GM19455 (cell line): ENCODE results near the gene HEPACAM.

Experiments used
- ATAC-seq: cut with Tn5 transposase; IDR thresholded peaks from one replicate; pipeline ENCODE4 v1.9.1; 2021; ENCODE audit not compliant: unreplicated experiment

The HEPACAM gene

DNA sequence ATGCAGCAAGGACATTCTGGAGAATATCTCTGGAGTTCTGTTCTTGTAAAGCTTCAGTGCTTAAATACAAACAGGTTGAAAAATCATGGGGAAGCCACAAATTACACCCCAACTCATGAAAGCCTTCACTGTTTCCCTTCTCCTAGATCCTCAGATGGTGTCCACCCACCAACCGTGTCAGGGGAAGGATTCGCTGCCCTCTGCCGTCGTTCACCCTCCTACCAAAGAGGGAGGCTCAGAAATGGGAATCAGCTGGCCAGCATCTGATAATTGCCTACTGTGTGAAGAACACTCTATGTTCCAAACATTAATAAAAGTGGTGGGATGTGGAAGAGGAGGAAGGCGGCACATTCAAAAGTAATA, 7.4 kb upstream of the HEPACAM start:
- no peak for ATAC-seq

DNA sequence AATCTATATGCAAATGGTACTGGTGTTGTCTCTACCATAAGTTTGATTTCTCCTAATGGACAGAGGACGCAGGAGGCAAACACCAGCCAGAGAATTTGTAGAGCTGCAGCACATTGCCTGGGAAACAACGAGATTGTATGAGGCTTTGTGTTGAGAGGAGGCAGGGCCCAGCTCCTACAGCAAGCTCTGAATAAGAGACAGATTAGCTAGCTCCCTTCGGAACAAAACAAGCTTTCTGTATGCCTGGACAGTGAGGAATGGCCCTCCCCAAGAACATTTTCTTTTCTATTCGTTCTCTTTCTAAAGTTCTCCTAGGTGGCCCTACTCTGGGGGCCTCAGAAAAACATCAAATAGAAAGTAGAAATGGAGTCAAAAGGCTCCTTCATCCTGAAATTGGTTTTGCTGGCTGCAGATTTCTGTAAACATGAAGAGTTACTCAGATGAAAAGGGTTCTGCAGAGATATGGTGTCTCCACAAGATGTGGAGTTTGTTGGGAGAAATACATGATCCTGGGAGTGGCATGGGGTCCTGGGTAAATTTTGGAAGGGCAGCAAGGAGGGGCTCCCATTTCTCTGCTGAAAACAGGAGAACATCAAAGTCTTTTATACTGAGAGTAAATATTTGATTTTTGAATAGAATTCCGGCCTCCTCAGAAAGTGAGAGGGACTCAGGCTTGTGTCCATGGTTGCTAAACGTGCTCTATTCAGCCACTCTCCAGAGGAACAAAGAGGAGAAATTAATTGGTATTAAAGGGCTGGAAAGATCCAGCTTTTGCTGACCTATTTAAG, 6.8 kb upstream of the HEPACAM start:
- ATAC-seq = no peak

DNA sequence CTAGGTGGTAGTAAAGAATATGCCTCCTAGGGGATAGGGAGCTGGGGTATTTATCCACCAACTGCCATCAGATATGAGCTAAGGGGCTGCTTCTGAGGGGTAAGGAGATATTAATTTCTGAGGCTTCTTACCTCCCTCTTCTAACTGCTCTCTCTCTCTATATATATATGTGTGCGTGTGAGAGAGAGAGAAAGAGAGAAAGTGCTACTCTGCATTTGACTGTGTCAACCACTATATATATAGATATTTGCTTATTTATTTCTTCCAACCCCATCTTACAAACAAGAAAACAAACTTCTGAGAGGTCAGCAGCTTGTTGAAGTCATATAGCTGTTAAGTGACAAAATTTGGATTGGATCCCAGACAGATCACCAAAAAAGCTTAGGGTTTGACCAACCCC, 5.9 kb upstream of the HEPACAM start:
- no peak for ATAC-seq

DNA sequence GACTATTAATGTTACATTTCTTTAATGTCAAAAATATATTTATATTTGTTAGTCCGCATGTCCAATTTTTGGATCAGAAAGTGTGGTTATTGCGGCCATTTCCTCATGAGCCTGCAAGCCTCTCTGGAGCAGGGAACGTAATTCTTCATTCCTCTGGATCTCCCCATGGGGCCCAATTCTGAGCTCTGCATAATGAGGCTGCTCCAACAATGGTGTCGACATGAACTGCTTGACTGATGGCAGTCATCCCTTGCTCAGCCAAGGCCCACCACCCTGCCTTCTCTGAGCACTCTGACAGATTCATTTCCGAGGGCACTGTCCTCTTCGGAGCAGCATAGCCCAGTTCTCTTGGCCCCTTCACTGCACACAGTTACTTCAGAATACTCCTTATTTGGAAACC, 3.1 kb upstream of the HEPACAM start:
- no peak for ATAC-seq

DNA sequence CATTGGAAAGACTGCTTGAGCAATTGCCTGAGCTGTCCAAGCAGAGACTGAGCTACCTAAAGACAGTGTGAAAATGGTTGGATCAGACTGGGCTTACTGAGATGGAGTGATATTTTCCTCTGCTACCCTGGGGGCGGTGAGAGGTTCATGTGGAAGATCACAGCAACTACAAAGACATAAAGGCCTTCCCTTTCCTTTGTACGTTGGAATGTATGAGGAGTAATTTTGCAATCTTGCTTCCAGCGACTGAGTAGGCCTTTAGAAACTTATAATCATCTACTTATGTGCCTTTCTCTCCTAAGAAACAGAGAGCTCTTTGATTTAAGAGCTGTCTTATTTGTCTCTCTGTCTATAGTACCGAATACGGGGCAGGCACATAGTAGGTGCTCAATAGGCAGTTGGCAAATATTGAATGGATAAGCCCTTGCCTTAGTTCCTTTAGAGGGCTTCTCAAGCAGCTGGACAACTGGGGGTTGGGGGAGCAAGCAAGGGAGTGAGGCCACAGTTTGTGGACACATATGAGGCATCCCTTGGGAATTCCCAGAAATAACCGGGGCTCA, 2.4 kb upstream of the HEPACAM start:
- ATAC-seq = no peak

DNA sequence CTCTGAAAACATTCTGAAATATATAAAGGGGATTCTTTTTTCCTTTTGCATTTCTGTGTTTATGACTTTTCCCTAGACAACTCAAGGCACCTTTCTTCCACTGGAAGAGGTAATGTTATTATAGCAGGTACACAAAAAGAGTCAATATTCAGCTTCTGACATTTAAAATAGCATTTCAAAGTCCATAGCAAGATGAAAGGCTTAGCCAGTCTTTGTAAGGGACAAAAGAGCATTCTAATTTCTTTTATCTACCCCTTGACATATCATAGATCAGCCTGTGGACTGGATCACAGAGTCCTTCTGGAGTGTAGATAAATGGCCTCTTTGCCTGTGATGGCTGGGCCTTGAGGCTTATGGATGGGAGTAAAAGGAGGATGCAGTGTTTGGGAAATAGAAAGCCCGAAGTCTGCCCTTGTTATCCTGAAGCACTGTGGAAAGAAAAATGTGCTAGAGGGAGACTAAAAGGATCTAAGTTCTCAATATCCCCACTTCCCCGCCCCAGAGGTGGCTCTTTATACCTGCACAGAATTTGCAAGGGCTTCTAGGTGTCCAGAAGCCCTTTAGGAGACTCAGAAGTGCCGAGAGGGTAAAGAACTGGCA, 1.6 kb upstream of the HEPACAM start:
- no peak for ATAC-seq

DNA sequence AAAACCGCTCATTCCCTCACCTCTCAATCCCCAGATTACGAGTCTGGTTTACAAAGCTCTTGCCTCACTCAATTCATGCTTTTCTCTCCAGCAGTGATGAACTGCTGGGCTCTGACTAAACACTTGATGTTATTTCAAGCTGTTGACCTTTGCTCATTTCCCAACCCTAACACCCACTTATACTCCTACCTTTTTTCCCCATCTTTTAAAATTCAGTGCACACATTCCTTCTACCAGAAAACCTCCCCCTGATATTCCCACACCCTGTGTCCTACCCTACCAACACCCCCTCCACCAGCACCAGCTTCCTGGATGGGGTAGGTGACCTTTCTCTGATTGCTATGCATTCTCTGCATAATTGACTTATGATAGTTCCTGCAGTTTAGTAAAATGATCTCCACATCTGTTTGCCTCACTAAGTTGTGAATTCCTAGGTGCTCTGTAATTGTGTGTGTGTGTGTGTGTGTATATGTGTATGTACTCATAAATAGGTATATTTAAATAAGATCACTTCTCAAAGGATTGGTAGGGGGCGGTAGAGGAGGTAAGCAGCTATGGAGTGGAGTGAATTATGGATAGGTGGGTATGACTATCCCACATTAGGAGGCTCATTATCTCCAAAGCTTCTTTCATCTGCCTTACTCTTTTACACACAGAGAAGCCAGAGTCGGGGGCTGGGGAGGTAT, 842 bp downstream of the HEPACAM start:
- no peak for ATAC-seq

DNA sequence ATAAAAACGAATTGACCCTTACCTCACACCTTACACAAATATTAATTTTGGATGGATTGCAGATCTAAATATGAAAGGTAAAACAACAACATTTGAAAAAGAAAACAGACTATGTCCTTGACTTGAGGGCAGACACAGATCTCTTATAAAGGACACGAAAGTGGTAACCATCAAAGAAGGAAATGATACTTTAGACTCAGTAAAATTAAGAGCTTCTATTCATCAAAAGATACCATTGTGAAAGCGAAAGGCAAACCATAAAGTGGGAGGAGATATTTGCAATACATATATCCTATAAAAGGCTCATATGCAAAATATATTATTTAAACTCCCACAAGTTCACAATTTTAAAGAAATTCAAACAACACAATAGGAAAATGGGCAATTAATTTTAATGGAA, 5.0 kb downstream of the HEPACAM start:
- peak; percentile 94 for ATAC-seq

DNA sequence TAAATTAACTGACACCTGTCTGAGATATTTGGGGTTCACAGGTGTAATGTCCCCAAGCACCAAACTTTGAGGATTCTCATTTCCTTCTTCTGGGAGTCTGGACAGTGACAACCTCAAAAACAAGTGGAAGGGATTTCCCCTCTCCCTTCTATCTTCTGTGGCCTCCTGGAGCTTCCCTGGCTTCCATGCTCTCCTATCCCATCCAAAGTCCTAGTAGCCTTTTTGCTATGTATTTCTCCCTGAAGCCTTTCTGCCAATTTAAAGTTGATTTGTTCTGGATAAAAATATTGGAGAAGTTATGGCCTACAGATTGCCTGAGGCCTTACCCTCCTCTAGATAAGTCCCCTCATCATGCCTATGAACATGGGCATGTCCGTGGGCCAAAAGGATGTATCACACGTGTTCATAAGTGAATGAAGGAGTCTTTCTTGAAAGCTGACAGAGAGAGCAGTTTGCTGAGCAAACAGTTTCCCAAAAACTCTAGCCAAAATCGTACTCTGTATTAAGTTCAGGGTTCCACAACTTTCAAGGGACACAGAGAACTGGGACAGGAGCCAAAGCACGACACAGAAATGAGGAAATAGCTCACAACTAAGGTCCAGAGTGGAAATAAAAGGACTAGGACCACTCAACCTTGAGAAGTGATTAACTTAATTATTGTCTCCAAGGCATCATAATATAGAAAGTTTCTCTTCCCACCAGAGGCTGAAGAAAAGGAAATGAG, 6.7 kb downstream of the HEPACAM start:
- ATAC-seq = no peak

DNA sequence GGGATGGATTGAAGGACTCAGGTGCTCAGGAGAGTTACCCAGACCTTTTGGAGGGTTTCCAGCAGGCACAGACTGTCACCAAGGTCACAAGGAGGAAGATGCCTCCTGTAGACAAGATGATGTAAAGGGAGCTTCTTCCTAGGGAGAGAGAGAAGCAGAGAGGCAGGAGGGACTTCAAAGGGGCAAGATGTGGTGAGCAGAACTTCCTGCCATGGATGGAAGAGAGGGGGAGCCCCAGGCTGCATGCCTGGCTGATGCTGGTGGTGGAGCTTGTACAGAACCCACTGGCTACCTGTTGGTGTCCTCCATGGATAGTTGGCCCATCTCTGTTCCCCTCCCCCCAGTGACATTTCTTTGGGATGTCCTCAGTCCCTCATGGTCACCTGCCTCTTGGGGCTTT, 12.6 kb downstream of the HEPACAM start:
- ATAC-seq = no peak

DNA sequence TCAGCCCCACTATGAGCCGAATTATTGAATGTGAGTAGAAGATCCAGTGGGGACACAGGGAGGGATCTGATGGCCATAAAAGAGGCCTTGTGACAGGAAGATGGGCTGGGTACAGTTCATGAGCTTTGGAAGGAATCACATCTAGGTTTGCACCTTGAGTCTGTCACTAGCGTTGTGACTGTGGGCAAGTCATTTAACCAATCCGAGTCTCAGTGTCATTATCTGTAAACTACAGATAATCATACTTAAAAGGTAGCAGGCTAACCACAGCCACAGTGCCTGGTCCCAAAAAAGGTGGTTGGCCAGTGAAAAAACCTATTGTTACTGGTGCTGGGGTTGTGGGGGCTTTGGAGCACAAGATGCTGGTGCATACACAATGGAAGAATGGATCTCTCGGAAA, 13.0 kb downstream of the HEPACAM start:
- ATAC-seq = no peak

DNA sequence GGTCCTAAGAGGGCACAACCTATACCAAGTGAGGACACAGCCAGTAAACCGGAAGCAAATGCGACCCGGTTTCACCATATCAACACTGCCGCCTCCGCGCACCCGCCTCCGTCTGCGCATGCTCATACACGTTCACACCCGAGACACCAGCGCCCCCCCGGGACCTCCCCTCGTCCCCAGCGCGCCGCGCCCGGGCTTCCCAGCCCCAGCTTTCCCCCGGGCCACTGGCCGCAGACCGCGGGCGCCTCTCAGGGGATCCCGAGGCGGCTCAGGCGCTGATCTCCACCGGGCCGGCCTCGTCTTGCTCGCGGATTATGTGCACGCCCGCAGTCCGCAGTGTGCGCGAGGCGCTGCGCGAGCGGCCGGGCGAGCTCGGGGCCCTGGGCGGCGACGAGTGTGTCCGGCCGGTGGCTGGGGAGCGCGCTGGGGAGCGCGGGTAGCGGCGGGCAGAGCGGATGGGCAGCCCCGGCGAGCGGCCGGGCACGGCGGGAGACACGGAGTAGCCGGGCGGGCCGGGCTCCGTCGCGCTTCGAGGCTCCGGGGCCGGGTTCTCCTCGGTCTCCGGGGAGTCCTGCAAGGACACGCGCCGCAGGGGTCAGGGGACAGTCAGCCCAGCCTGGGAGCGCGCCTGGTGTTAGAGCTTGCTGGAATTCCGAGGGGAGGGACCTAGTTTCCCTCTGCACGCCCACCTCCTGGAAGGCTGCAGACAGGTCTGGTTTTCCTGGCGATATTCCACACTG, 14.8 kb downstream of the HEPACAM start:
- ATAC-seq = no peak

DNA sequence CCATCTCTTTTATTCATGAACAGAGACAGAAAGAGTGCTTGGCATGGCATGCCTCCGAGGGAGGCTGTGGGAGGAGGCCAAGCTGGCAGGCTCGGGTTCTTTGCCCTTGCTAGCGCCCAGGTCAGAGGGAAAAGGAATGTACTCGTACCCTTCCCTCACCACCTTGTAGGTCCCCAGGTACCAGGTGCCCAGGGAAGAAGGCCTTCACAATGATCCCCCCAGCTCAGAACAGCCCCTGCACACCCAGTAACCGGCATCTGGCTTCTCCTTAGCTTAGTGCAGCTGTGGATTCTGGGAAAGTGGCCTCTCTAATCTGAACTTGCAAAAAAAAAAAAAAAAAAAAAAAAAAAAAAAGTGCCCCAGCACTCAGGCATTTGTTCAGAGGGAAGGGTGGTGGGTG, 15.5 kb downstream of the HEPACAM start:
- ATAC-seq = no peak

DNA sequence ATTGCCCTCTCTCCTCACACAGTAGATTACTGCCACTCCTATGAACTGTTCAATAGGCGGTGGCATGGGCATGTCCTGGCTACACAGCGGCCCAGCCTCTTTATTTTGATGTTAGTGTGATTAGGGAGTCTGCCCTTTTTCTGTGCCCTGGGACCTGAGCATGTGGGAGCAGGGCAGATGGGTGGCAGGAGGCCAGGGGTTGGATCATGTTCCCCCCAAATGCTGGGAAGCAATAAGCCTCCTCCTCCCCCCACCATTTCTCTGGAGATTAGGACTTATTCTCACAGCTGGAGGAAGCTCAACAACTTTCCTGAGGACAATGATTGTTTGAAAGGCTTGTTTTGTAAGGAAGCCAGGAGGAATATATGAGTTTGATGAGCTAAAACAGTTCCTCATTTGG, 15.9 kb downstream of the HEPACAM start:
- no peak for ATAC-seq

DNA sequence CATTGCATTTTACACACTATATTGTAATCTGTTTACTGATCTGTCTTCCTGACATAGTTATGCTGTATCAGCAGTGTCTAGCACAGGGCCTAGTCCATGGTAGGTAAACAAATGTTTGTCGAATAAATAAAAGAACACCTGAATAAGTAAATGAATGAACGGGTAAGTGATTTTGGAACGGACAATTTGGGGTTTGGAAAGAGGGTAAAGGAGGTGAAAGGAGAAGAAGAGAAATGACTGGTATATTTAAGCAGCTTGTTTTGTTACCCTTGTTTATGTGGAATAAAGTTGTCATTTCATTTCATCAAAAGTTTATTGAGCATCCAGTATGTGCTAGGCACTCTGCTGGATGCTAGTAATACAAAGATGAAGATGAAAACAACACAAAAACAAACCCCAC, 16.9 kb downstream of the HEPACAM start, which contains the start of gene HEPN1:
TSS of gene HEPN1 (plus strand) at position 301 of the 400 bp plus-strand sequence.
- no peak for ATAC-seq

DNA sequence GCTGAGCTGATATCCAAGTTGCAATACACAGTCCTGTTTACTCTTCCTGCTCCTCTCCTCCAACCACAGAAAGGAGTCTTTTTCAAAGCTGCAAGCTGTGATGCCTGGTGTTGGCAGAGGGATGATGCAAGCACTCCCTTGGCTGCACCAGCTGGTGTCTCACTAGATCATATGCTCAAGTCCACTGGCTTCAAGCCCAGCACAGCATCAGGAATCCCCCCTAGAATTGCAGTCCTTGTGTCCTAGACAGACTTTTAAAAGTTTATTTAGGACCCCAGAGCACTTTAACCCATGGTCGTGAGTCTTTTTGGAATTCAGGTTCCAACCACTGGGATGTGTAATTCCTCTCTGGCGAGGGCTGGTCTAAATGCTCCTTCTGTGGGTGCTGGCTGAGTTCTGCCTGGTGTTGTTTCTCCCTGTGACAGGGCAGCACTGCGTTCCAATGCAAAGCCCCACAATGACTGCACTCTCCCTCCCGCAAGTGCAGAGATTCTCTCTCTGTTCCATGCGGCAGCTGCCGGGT, 18.7 kb downstream of the HEPACAM start:
- no peak for ATAC-seq

DNA sequence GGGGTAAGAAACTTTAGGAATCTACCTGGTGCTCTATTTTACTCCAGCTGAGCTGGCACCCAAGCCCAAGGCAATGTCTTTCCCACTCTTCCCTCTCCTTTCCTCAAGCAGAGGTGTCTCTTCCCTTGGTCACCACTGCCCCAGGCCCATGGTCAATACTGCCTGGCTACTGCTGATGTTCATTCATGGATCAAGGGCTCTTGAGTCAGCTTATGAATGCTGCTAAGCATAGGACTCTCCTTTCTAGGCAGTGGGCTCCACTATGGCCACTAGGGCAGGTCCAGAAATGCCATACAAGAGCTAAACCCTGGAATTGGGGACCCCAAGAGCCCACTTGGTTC, 19.5 kb downstream of the HEPACAM start:
- no peak for ATAC-seq

DNA sequence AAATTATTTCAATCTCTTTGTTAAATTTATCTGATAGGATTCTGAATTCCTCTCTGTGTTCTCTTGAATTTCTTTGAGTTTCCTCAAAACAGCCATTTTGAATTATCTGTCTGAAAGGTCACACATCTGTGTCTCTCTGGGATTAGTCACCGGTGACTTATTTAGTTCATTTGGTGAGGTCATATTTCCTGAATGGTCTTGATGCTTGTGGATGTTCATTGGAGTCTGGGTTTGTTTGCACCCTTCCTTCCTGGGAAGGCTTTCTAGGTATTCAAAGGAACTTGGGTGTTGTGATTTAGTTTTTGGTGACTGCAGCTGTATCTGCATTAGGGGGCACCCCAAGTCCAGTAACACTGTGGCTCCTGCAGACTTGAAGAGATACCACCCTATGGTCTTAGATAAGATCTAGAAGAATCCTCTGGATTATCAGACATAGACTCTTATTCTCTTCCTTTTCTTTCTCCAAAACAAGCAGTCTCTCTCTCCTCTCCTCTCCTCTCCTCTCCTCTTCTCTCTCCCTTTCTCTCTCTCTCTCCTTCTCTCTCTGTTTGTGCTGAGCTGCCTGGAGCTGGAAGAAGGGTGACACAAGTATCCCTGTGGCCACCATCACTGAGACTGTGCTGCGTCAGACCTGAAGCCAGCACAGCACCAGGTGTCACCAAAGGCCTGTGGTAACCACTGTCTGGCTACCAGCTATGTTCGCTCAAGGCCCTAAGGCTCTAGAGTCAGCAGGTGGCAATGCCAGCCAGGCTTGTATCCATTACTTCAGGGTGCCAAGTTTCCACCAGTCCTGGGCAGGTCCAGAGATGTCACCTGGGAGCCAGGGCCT, 20.1 kb downstream of the HEPACAM start:
- no peak for ATAC-seq

DNA sequence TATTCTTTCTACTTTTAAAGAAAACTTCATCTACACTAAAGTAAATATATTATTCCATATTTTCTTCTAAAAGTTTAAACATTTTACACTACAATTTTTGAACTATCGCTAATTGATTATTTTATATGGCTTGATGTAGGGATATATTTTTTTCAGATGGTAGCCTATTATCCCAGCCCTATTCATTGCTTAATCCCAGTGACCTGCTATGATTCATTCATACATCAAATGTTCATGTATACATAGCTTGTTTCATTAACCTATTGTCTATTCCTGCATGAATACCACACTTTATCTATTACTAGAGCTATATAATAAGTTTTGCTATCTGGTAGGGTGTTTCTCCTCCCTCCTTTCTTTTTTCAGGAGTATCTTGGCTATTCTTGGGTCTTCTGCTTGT, 33.2 kb downstream of the HEPACAM start:
- no peak for ATAC-seq

DNA sequence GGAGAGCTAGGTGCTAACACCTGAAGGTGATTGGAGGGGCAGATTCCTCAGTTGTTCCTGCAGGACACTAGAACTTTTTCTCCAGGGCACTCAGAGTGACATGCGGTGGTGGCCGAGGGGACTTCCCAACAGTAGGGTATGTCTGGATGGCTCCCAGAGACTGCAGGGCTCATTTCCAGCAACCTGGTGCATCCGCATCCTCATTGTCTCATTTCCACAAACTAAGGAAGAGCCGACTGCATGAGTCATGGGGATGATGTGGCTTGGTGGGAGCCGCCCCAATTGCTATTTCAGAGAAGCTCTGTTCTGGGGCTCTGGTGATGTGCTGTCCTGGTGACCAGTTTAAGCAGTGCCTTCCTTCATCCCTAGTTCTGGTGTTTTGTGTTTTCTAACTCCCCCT, 35.4 kb downstream of the HEPACAM start:
- ATAC-seq = no peak
